Fibroblast of villous mesenchyme (primary cell): ENCODE results near the gene CAPNS2. TPM values are rescaled to one million over a fixed set of nuclear protein-coding genes. Genes with fewer than 3 reads are reported as not detected.

Experiments used
- DNase-seq: peaks from one replicate; pipeline ENCODE4 v3.0.0-alpha.2; 2010; ENCODE audit warnings: low read depth
- H3K4me3 ChIP-seq: 2 replicates; pipeline ENCODE4 v1.5.1; 2011; ENCODE audit warnings: low read depth, mild to moderate bottlenecking, low read length
- CTCF ChIP-seq: IDR thresholded peaks from 2 replicates; pipeline ENCODE4 v1.5.1; 2012; ENCODE audit warnings: low read depth, mild to moderate bottlenecking, low read length; ENCODE audit not compliant: insufficient read depth
- total RNA-seq: library from RNA; depleted of rRNA; stranded (reverse); fragments of >200 nt; gene quantifications from 2 replicates; pipeline ENCODE4 v1.2.3, GENCODE V29; 2012

Gene CAPNS2
- total RNA-seq, 1 donor, result 1.3 TPM

- TF ChIP-seq CTCF, result no peak
- H3K4me3 ChIP-seq, result no peak overlapping the region
- DNase-seq, result no peak
Measured at GRCh38 chr16:55563797-55564196, 2.7 kb upstream of the CAPNS2 start.

- no peak for TF ChIP-seq CTCF
- H3K4me3 ChIP-seq, result no peak overlapping the region
- no peak for DNase-seq
Measured at GRCh38 chr16:55565086-55565485, 1.4 kb upstream of the CAPNS2 start.

- no peak overlapping the region for H3K4me3 ChIP-seq
- DNase-seq, result peak; percentile 89
- TF ChIP-seq CTCF, result no peak
Measured at GRCh38 chr16:55567382-55567781, 898 bp downstream of the CAPNS2 start.

- DNase-seq, result peak; percentile 75
- TF ChIP-seq CTCF, result no peak
- H3K4me3 ChIP-seq, result no peak overlapping the region
Measured at GRCh38 chr16:55568207-55568606, 1.7 kb downstream of the CAPNS2 start.

GRCh38 chr16:55569025-55569424, 2.5 kb downstream of the CAPNS2 start:
- H3K4me3 ChIP-seq, result no peak overlapping the region
- peak; percentile 69 for DNase-seq

GRCh38 chr16:55570159-55570558, 3.7 kb downstream of the CAPNS2 start:
- TF ChIP-seq CTCF, result no peak
- H3K4me3 ChIP-seq, result no peak overlapping the region
- DNase-seq, result no peak

More at GRCh38 chr16:55569025-55569424, 2.5 kb downstream of the CAPNS2 start:
- no peak for TF ChIP-seq CTCF

- no peak for TF ChIP-seq CTCF
- no peak for DNase-seq
- no peak overlapping the region for H3K4me3 ChIP-seq
Measured at GRCh38 chr16:55571191-55571897, 4.9 kb downstream of the CAPNS2 start.
